ENCODE measurements around the gene EPN3. TPM values are rescaled to one million over a fixed set of nuclear protein-coding genes. Genes with fewer than 3 reads are reported as not detected.

Gene EPN3
- total RNA-seq, 1 donor from 2014 or later, result 0.31 TPM

DNA sequence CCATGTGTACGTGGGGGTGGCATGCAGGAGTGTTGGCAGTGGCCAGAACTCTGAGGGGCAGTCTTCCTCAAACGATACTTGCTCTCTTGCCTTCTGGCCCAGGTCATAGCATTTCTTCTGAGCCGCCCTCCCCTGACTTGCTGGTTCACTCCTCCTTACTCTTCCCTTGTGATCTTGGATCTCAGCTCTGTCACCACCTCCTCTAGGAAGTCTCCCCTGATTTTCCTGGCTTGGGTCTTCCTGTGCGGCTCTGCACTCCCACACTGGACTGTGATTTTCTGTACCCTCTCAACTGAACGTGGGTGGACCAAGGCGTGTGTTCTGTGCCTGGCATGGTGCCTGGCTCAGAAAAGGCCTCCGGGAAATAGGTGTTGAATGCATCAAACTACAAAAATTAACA lies 2.9 kb downstream of the EPN3 start:
- DNase-seq, result peak; percentile 24

DNA sequence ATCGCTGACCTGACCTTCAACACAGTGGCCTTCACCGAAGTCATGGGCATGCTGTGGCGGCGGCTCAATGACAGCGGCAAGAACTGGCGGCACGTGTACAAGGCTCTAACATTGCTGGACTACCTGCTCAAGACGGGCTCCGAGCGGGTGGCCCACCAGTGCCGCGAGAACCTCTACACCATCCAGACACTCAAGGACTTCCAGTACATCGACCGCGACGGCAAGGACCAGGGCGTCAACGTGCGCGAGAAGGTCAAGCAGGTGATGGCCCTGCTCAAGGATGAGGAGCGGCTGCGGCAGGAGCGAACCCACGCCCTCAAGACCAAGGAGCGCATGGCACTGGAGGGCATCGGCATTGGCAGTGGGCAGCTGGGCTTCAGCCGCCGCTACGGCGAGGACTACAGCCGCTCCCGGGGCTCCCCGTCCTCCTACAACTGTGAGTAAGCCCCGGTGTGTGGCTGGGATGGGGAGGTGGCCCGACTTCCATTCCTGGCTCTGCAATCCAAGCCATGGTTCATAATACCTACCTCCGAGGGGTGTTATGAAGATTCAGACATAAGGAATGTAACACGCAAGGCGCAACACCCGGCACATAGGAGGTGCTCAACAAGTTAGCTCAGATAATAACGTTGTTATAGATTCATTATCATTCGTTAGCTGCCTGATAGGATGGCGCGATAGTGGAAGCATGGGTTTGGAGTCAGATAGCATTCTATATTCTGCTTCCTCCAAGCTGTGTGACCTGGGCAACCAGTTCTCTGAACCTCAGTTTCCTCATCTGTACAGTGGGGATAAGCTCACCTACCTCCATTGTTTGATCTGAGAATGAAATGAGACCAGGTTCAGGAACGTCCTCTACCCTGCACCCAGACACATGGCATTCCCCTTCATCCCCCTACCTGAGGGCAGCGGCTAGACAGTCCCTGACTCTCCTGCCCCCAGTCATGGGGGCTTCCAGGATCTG lies 4.4 kb downstream of the EPN3 start:
- no peak for DNase-seq

DNA sequence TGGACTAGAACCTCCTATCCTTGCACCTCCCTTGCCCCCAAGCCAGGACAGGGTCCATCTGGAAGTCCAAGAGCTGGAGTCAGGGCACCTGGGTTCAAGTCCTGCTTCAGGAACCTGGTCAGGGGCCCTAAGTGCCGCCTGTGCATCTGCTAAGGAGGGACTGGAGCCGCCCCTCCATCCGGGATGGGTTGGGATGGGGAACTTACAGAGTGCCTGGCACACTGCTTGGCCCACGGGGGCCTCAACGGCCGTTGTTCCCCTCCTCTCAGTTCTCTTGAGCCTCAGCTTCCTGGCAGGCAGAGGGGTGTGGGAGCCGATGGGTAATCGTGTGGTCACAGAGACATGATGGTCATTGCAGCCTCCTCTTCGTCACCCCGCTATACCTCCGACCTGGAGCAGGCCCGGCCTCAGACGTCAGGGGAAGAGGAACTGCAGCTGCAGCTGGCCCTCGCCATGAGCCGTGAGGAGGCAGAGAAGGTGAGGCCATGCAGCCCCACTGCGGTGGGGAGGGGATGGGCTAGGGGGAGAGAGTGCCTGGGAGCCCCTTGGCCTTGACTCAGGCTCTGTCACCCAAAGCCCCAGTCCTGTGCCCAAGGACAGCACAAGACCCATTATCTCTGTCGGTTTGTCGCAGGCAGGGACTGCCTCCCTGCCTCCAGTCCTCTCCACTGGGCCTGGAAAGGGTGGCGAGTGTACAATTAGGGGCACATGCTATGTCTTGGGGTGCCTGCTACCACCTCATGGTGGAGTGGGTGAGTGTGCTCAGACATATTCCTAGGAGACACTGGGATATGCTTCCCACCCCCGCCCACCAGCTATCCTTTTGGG lies 5.4 kb downstream of the EPN3 start:
- no peak for DNase-seq

DNA sequence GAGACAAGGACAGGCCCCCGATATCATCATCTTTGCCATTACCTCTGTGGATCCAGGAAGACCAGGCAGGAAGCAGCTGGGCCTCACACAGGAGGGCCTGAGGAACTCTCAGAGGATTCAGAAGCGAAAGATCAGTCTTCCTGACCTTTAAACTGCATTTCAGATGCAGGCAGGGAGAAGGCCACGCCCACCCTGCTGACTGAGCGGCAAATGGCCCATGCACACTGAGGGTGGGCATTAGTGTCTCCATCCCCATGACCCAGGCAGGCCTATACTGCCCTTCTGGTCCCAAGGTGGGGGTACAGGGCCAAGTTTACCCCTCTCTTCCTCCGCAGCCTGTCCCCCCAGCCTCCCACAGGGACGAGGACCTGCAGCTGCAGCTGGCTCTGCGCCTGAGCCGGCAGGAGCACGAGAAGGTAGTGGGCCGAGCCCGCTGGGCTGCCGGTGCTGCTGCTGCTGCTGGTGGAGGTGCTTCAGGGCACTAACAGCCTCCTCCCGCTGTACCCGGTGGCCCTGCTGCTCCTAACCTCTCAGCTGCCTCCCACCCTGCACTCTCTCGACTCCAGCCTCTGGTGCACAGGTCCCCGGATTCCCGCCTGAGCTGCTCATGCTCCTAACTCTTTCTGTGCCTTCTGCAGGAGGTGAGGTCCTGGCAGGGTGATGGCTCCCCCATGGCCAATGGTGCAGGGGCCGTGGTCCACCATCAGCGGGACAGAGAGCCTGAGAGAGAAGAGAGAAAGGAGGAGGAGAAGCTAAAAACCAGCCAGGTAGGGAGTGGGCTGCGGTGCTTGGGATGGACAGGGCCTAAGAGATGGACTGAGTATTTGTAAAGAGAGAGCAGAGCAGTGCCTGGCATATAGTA lies 6.2 kb downstream of the EPN3 start:
- DNase-seq, result no peak

DNA sequence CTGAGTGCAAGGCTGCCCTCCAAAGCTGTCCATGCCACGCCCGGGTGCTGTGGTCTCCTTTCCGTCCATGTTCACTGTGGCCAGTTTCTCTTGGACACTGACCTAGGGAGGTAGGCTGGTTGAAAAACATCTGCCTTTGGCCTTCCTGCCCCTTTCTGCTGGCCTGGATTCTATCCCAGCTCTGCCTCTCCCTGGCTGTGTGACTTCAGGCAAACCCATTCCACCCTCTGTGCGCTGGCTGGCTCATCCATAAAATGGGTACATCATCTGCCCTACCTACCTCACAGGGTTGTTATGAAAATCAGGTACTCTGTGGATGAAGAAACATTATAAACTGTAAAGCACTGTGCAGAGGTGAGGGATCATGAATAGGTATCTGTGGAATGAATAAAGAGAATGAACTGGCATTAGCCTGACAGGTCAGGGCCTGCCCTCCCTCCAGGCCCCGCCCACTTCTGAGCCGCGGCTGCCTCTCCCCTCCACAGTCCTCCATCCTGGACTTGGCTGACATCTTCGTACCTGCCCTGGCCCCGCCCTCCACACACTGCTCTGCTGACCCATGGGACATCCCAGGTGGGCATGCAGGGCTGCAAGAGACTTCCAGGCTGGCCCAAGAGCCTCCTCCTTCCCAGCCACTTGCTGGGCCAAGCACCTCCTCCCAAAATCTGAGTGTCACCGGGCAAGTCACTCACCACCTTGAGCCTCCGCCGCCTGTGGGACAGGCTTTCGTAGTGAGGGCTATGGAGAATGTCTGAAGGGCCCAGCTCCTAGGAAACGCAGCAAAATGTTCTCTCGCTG lies 7.4 kb downstream of the EPN3 start:
- DNase-seq, result no peak

DNA sequence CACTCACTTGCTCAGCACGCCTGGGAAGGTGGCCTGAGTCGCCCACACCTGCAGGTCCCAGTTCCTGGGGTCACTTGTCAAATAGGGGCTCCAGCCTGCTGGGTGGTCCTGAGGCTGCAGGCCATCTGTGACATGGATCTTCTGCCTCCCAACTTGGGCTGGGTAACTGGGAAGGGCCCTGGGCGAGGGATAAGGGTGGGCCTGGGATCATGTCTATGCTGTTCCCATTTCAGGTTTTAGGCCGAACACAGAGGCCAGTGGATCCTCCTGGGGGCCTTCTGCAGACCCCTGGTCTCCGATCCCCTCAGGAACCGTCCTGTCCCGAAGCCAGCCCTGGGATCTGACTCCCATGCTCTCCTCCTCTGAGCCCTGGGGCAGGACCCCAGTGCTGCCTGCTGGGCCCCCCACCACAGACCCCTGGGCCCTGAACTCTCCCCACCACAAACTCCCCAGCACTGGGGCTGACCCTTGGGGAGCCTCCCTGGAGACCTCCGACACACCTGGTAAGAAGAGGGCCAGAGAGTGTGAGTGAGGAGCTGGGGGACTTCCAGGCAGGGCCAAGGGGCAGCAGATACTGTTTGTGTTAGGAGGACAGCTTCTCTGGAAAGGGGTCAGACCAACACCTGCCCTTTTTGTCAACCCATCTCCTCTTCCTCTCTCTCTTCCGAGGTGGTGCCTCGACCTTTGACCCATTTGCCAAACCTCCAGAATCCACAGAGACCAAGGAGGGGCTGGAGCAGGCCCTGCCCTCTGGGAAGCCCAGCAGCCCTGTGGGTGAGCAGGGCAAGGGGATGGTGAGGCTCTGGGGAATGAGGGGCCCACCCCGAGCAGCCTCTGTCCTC lies 8.2 kb downstream of the EPN3 start:
- no peak for DNase-seq

DNA sequence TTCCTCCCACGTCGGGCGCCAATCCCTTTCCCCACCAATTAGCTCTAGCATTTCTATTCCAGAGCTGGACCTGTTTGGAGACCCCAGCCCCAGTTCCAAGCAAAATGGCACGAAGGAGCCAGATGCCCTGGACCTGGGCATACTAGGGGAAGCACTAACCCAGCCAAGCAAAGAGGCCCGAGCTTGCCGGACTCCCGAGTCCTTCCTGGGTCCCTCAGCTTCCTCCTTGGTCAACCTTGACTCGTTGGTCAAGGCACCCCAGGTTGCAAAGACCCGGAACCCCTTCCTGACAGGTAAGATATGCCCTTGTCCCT lies 8.8 kb downstream of the EPN3 start:
- no peak for DNase-seq

DNA sequence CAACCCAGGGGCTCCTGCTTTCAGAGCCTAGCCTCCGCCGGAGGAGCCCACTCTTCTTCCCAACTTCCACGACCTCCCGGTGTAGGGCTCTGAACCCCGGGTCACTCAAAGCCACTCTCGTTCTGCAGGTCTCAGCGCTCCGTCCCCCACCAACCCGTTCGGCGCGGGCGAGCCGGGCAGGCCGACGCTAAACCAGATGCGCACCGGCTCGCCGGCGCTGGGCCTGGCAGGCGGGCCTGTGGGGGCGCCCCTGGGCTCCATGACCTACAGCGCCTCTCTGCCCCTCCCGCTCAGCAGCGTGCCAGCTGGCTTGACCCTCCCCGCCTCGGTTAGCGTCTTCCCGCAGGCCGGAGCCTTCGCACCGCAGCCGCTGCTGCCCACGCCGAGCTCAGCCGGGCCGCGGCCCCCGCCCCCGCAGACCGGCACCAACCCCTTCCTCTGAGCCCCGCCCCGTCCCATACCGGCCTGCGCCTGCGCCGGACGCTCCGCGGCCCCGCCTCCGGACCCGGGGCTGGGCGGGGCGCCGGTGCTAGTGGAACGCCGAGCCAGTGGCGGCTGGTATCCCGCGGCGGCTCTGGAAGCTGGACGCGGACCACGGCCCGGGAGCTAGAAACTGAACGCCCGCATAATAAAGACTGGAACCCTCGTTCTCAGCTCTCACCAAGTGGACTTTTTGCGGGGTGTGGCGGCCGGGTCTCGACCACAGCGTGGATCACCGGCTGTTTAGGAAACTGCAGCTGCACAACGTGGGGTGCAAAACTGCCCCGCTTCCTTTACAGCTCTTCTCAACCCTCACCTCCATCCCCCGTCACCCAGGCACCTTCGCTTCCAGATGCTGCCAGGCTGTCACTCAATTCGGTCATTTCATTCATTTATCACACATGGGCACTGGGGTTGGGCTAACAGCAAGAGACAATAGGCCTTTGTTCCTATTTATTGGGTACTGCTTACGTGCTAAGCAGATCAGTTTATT lies 9.5 kb downstream of the EPN3 start:
- peak; percentile 76 for DNase-seq

DNA sequence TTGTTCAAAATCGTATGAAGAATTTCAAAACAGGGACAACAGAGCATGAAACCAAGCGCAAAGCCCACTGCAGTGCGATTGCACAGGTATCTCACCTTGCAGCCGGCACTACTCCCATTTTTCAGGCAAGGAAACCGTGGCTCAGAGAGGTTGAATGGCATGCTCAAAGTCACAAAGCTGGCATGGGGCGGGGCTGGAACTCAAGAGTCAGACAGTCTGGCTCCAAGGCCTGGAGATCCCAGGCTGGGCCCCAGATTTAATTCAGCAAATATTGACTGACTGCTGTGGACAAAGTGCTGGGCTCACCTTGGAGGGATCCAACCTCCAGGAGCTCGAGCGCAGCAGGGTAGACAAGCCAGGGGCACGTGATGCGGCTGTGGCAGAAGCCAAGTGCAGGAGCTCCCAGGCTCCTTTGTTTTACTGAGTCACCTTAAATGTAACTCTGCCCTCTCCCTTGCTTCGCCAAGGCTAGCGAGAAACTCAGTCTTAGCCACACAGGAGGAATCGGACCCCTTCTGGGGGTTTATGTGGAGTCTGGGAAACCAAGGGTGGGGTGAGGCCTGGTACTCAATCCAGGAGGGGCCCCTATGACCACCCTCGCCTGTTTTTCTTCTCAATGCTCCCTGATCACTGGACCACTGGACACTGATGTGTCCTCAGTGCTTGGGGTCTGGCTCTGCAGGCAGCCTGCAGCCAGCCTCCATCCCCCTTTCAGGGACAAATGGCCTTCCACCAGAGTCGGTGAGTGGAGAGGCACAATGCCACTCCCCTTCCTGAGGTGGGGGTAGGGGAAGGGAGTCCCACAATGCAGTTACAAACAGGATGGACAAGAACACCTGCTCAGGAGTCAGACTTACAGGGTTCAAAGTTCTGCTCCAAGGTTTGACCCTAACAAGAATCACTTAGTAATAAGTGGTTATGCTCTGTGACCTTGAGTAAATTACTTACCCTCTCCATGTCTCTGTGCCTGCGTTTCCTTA lies 10.6 kb downstream of the EPN3 start:
- DNase-seq, result no peak

DNA sequence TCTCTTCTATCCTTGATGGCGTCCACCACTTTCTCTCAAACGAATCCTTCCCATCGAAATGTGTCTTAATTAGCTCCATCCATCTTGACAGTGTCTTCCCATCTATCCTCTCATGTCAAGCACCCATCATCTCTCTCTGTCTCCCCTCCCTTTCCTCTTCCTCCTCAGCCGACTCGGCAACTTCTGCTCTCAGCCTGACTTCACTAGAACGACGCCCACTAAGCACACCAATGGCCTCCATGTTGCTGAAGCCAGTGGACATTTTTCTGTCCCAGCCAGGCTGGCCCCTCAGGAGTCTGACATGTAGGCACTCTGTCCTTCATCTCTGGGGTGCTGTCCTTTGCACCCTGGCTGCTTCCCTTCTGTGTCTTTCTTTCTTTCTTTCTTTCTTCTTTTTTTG lies 12.0 kb downstream of the EPN3 start:
- no peak for DNase-seq

DNA sequence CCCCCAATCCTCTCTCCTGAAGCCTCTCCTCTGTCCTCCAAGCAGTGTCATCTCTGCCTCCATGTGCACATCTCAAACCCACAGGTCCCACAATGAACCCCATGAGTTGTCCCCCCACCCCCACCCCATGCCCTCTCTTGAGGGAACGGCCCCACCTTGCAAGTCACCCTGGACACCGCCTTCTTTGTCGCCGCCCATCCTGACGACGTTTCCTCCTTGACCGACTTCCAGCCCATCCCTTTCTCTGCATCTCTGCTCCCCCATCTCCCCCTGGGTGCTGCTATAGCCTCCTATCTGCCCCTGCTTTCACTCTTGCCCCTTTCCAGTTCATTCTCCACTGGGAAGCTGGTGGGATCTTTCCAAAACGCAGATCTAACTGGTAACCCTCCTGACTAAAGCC lies 12.8 kb downstream of the EPN3 start:
- DNase-seq, result no peak

DNA sequence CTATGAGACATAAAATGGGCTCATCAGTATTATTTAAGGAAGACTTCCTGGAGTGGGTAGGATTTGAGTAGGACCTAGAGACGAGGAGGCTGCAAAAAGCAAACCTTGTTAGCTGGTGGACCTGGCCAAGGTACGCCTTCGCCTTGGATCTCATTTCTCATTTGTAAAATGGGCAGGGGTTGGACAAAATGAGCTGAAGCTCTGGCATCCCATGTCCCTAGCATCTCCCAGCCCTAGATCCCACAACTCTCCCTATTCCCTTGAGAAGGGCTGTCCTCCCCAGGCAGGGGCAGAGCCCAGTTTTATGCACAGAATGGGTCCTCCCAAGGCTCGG lies 14.1 kb downstream of the EPN3 start:
- no peak for DNase-seq

DNA sequence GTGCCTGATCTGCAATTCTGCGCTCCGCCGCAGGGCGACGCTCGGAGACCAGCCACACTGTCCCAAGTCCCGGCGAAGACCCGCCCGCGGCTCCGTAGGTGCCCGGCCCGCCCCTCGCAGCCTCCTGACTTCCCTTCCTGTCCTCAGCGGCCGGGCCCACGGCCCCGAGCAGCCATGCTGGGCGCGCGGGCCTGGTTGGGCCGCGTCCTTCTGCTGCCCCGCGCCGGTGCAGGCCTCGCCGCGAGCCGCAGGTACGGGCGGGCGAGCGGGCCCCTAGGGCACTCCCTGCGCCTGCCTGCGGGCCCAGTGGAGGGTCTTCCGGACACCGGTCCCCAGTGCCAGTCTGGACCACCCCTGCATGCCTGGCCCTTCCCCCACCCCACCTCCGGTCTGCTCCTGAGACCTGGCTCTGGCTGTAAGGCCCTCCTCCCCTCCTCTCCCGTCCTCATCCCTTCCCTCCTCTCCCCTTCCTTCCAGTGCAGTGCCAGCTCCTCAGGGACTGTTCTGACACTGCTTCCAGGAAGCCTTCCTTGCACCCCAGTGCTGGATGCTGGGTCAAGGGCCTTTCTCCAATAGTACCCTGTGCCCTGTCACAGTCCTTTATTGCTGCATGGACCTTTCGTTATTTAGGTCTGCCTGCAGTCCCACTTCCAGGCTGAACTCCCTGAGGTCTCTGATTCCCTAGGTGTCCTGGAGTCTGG lies 14.7 kb downstream of the EPN3 start, which contains the start of gene SPATA20:
Gene SPATA20, plus strand, starts transcription at position 140 of the 701 bp plus-strand sequence. Its CDS starts 35 bp downstream, at position 175.
- DNase-seq, result peak; percentile 69

DNA sequence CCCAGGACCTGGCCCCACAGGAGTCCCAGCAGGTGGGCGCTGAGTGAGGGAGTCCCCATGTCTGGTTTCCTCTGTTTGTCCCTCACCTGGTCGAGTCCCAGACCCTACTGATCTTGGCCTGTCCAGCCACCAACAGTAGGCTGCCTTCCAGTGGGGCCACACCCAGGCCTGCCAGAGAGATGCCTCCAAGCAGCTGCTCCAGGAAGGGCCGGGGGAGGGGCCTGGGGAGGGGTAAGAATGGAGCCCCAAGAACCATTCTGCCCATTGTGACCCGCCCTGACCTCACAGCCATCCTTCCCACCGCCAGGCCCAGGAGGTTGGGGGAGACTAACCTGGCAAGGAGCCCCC lies 15.2 kb downstream of the EPN3 start:
- DNase-seq, result no peak

DNA sequence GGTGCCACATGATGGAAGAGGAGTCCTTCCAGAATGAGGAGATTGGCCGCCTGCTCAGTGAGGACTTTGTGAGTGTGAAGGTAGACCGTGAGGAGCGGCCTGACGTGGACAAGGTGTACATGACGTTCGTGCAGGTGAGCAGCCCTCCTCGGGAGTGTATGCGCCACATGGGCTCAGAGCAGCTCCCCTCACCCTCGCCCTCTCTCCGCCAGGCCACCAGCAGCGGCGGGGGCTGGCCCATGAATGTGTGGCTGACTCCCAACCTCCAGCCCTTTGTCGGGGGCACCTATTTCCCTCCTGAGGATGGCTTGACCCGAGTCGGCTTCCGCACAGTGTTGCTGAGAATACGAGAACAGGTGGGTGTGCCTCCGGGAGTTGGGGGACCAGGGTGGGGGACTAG lies 16.3 kb downstream of the EPN3 start:
- DNase-seq, result no peak

DNA sequence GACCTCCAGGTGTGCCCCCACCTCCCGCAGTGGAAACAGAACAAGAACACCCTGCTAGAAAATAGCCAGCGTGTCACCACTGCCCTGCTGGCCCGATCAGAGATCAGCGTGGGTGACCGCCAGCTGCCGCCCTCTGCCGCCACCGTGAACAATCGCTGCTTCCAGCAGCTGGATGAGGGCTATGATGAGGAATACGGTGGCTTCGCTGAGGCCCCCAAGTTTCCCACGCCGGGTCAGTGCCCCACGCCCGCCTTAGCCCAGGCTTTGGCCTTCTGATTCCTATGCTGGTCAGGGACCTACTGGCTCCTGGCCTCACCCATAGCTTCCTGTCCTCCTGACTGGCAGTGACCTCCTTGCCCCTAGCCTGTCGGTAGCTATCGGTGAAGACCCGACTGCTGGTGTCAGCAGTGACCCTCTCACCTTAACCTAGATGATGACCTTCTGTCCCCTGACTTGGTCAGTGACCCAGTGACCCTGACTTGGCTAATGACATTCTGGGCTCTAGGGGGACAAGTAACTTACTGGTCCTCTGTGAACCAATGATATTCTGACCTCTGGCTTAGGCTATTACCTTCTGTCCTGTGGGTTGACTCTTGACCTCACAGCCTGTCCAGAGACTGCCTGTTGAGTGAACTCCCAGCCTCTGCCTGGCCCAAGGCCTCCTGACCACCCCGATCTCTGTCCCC lies 16.9 kb downstream of the EPN3 start:
- no peak for DNase-seq

DNA sequence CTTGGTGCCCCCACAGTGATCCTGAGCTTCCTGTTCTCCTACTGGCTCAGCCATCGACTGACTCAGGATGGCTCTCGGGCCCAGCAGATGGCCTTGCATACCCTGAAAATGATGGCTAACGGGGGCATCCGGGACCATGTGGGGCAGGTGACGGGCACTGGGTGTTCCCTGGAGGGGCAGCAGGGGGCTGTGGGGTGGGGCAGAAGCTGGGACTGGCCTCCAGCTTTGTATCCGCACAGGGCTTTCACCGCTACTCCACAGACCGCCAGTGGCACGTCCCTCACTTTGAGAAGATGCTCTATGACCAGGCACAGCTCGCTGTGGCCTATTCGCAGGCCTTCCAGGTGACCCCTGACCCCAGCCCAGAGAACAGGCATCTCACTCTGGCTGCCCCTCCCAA lies 17.4 kb downstream of the EPN3 start:
- DNase-seq, result no peak

All from occipital lobe (tissue), 2 donors.